HEK293 (cell line): Measurements from ENCODE around the gene CH25H.
A peak's percentile ranks its signal among the peaks of the same experiment; 100 is the strongest.

ENCODE experiments used
- CTCF ChIA-PET: fragments of 350-600 bp; formaldehyde crosslinking; extraction: SDS; loops from one replicate; lab custom pipeline; 2021; ENCODE audit warnings: antibody characterized with exemption; lab: Yijun Ruan, JAX
- POLR2A ChIA-PET: fragments of 300-600 bp; formaldehyde crosslinking; extraction: SDS; loops from one replicate; lab custom pipeline; 2020; ENCODE audit warnings: antibody characterized with exemption, inconsistent platforms; lab: Yijun Ruan, JAX
- H3K27ac ChIP-seq: fragments of 200-500 bp; sonication (Bioruptor generic); 2 replicates; pipeline ENCODE4 v1.5.1; 2014; ENCODE audit warnings: low read depth, low read length, control low read depth, inconsistent platforms; ENCODE audit errors: extremely low read depth
- H3K36me3 ChIP-seq, 2 experiments: fragments of 200-500 bp in 1 of 2; sonication (Bioruptor generic) in 1 of 2; 1 replicate in 1 of 2; 2 replicates in 1 of 2; pipeline ENCODE4 v1.5.1; 2014 to 2017; ENCODE audit warnings: inconsistent platforms in 2 of 2, low read length in 2 of 2; ENCODE audit not compliant: control insufficient read depth in 2 of 2, insufficient read depth in 1 of 2
- H3K4me1 ChIP-seq: fragments of 200-500 bp; sonication (Bioruptor generic); 2 replicates; pipeline ENCODE4 v1.5.1; 2014; ENCODE audit warnings: mild to moderate bottlenecking, low read length, inconsistent platforms; ENCODE audit not compliant: control insufficient read depth, insufficient read depth
- H3K4me3 ChIP-seq: 2 replicates; pipeline ENCODE4 v1.5.1; 2011; ENCODE audit warnings: low read depth, mild to moderate bottlenecking, control low read depth, low read length, moderate library complexity
- H3K9me3 ChIP-seq: fragments of 200-500 bp; sonication (Bioruptor generic); 2 replicates; pipeline ENCODE4 v1.5.1; 2014; ENCODE audit warnings: low read depth, low read length, inconsistent platforms; ENCODE audit not compliant: control insufficient read depth, insufficient read depth
- BCL11A ChIP-seq: fragments of 450-650 bp; formaldehyde crosslinking; IDR thresholded peaks from 2 replicates; pipeline ENCODE4 v1.5.1; 2016; ENCODE audit warnings: low read depth, missing biosample characterization, missing genetic modification characterization
- FEZF1 ChIP-seq: fragments of 450-650 bp; formaldehyde crosslinking; IDR thresholded peaks from 2 replicates; pipeline ENCODE4 v1.5.1; 2016; ENCODE audit warnings: missing biosample characterization, missing genetic modification characterization
- KLF7 ChIP-seq: fragments of 450-650 bp; formaldehyde crosslinking; IDR thresholded peaks from 2 replicates; pipeline ENCODE4 v1.5.1; 2016; ENCODE audit warnings: missing biosample characterization, missing genetic modification characterization, borderline replicate concordance
- PRDM1 ChIP-seq: fragments of 450-650 bp; formaldehyde crosslinking; IDR thresholded peaks from 2 replicates; pipeline ENCODE4; 2016; ENCODE audit warnings: missing biosample characterization, missing genetic modification characterization
- REPIN1 ChIP-seq: fragments of 450-650 bp; formaldehyde crosslinking; IDR thresholded peaks from 2 replicates; pipeline ENCODE4 v1.5.1; 2017; ENCODE audit warnings: missing biosample characterization, missing genetic modification characterization, low read depth
- ZBTB17 ChIP-seq: fragments of 450-650 bp; formaldehyde crosslinking; IDR thresholded peaks from 2 replicates; pipeline ENCODE4 v1.5.1; 2016; ENCODE audit warnings: missing biosample characterization, missing genetic modification characterization
- ZFP3 ChIP-seq: fragments of 450-650 bp; formaldehyde crosslinking; IDR thresholded peaks from 2 replicates; pipeline ENCODE4 v1.5.1; 2016; ENCODE audit warnings: low read depth, missing biosample characterization, missing genetic modification characterization
- ZFP69B ChIP-seq: fragments of 450-650 bp; formaldehyde crosslinking; IDR thresholded peaks from 2 replicates; pipeline ENCODE4 v1.5.1; 2016; ENCODE audit warnings: missing biosample characterization, missing genetic modification characterization
- ZIC2 ChIP-seq: fragments of 450-650 bp; formaldehyde crosslinking; IDR thresholded peaks from 2 replicates; pipeline ENCODE4 v1.5.1; 2016; ENCODE audit warnings: missing biosample characterization, missing genetic modification characterization
- ZNF121 ChIP-seq: fragments of 450-650 bp; formaldehyde crosslinking; IDR thresholded peaks from 2 replicates; pipeline ENCODE4 v1.5.1; 2016; ENCODE audit warnings: missing biosample characterization, missing genetic modification characterization
- ZNF140 ChIP-seq: fragments of 450-650 bp; formaldehyde crosslinking; IDR thresholded peaks from 2 replicates; pipeline ENCODE4 v1.5.1; 2016; ENCODE audit warnings: missing biosample characterization, missing genetic modification characterization
- ZNF221 ChIP-seq: fragments of 450-650 bp; formaldehyde crosslinking; IDR thresholded peaks from 2 replicates; pipeline ENCODE4 v1.5.1; 2017; ENCODE audit warnings: missing biosample characterization, missing genetic modification characterization, borderline replicate concordance
- ZNF248 ChIP-seq: fragments of 450-650 bp; formaldehyde crosslinking; IDR thresholded peaks from 2 replicates; pipeline ENCODE4 v1.5.1; 2017; ENCODE audit warnings: missing biosample characterization, missing genetic modification characterization
- ZNF394 ChIP-seq: fragments of 450-650 bp; formaldehyde crosslinking; IDR thresholded peaks from 2 replicates; pipeline ENCODE4 v1.5.1; 2016; ENCODE audit warnings: missing biosample characterization, missing genetic modification characterization, mild to moderate bottlenecking, moderate library complexity, borderline replicate concordance
- ZNF433 ChIP-seq: fragments of 450-650 bp; formaldehyde crosslinking; IDR thresholded peaks from 2 replicates; pipeline ENCODE4 v1.5.1; 2016; ENCODE audit warnings: missing biosample characterization, missing genetic modification characterization, low read depth
- ZNF521 ChIP-seq: fragments of 450-650 bp; formaldehyde crosslinking; IDR thresholded peaks from 2 replicates; pipeline ENCODE4 v1.5.1; 2017; ENCODE audit warnings: missing biosample characterization, mild to moderate bottlenecking, missing genetic modification characterization
- ZNF571 ChIP-seq: fragments of 450-650 bp; formaldehyde crosslinking; IDR thresholded peaks from 2 replicates; pipeline ENCODE4 v1.5.0; 2017; ENCODE audit warnings: missing biosample characterization, missing genetic modification characterization
- ZNF654 ChIP-seq: fragments of 450-650 bp; formaldehyde crosslinking; IDR thresholded peaks from 2 replicates; pipeline ENCODE4 v1.5.1; 2016; ENCODE audit warnings: low read depth, missing biosample characterization, missing genetic modification characterization
- ZNF776 ChIP-seq: fragments of 450-650 bp; formaldehyde crosslinking; IDR thresholded peaks from 2 replicates; pipeline ENCODE4 v1.5.0; 2017; ENCODE audit warnings: missing biosample characterization, missing genetic modification characterization, borderline replicate concordance
- ZNF843 ChIP-seq: fragments of 450-650 bp; formaldehyde crosslinking; IDR thresholded peaks from 2 replicates; pipeline ENCODE4 v1.5.1; 2016; ENCODE audit warnings: missing biosample characterization, missing genetic modification characterization
- ZSCAN30 ChIP-seq: fragments of 450-650 bp; IDR thresholded peaks from 2 replicates; pipeline ENCODE4 v1.5.1; 2018; ENCODE audit warnings: missing biosample characterization, mild to moderate bottlenecking, missing genetic modification characterization, moderate library complexity
- TF ChIP-seq, protein P1 (sequence below): fragments of 450-650 bp; formaldehyde crosslinking; optimal IDR thresholded peaks from 2 replicates; pipeline ENCODE3; 2016; ENCODE audit warnings: missing biosample characterization, mild to moderate bottlenecking, missing genetic modification characterization

Gene CH25H

DNA sequence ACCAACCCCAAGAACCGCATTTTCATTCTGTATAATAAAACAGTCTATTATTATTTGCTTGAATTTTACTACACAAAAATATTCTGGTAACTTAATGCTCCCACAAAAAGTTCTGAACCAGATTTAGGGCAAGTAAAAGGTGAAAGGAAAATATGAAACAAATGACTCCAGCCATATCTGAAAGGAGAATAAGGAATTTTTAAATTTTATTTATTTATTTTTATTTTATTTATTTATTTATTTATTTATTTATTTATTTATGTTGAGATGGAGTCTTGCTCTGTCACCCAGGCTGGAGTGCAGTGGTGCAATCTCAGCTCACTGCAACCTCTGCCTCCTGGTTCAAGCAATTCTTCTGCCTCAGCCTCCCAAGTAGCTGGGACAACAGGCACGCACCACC, 40.5 kb upstream of the CH25H start (continued):
- 0 out of 2 replicates have a peak, but pooled peaks have one; percentile 12 for TF ChIP-seq ZNF433
- peak; percentile 9; the same call in 1 of the 2 replicates for TF ChIP-seq ZNF654 (tag by site-specific recombination)
- peak; percentile 51; the same call in 1 of the 2 replicates for TF ChIP-seq ZNF394 (tag by site-specific recombination)

DNA sequence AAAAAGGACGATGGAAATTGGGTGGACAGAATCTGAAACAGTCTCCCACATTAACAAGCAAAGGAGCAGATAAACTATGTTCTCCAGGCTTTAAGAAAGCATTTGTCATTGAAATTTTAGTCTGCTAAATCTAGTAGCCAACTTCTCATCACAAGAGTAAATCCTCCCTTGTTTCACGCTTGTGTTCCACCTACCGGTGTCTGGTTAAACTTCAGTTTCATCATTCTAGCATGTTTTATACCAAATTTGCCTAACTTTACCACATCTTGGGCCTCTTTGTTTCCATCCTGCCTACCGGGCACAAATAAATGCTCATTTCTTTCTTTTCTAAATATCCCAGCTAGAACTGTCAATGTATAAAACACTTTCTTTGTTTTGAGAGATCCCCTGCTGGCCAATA, 38.7 kb upstream of the CH25H start:
- no peaks in the 10 kb centered on the region; a peak in 1 of 3 replicates for H3K36me3 ChIP-seq
- POLR2A ChIA-PET, result no interaction called here
- TF ChIP-seq ZNF843 (tag by site-specific recombination), result no peak
- TF ChIP-seq, protein P1, sequence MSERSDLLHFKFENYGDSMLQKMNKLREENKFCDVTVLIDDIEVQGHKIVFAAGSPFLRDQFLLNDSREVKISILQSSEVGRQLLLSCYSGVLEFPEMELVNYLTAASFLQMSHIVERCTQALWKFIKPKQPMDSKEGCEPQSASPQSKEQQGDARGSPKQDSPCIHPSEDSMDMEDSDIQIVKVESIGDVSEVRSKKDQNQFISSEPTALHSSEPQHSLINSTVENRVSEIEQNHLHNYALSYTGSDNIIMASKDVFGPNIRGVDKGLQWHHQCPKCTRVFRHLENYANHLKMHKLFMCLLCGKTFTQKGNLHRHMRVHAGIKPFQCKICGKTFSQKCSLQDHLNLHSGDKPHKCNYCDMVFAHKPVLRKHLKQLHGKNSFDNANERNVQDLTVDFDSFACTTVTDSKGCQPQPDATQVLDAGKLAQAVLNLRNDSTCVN, result no peak
- no peak for TF ChIP-seq ZSCAN30 (tag by site-specific recombination)
- TF ChIP-seq, all 188 proteins: peak for 0
- H3K27ac ChIP-seq, result no peak overlapping the region
- H3K4me3 ChIP-seq, result no peak overlapping the region
- no peaks in the 10 kb centered on the region for H3K9me3 ChIP-seq
- CTCF ChIA-PET, result interaction anchor here (0.7 to 1.2 kb wide), 3 partner anchors 27 to 346 kb away, joined by 3 read pairs; no protein-coding TSS in a partner anchor
- no peaks in the 10 kb centered on the region for H3K4me1 ChIP-seq

DNA sequence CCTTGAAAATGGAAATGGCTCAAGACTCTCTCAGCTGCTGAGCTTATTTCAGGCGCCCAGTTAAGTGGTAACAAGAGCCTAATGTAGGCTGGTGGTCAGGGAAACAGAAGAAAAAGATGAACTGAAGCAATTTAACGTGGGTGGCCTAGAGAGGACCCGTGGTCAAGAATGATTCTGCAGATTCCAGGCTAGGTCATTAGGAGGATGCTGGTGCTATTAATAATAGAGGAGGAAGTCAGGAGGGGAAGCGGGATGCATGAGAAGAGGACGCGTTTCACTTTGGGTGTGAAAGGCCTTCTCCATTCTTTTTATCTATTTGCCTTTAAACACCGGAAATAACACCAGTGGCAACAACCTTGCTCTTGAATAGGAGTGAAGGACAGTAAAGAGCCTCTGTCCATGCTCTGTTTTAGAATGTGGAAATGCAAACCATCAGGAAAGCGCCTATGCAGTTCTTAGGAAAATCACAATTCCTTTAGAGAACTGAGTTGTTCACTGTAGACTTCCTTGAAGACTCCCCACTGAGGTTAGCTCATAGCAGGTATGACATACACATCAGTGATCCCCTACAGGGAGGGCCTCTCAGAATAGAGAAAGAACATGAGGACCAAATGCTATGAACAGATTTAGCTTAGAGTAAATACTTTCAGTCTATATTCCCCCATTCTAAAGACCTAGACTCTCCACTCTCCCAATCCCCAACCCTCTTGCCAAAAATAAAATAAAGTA, 35.9 kb upstream of the CH25H start:
- ChIA-PET POLR2A (no interaction called here), CTCF (interaction anchor here (0.7 to 1.7 kb wide), 5 partner anchors 26 to 308 kb away, joined by 4 to 7 read pairs (median 4); no protein-coding TSS in a partner anchor)
- H3K9me3 ChIP-seq, result no peaks in the 10 kb centered on the region
- H3K4me3 ChIP-seq, result no peak overlapping the region
- H3K36me3 ChIP-seq, result peaks cover 0 to 10% of the 10 kb centered on the region in 2 experiments; a peak in 2 of 3 replicates
- TF ChIP-seq PRDM1 (tag by site-specific recombination) (no peak), ZNF140 (no peak), ZNF248 (tag by site-specific recombination) (no peak), KLF7 (tag by site-specific recombination) (no peak), BCL11A (tag by site-specific recombination) (no peak), ZNF121 (no peak), ZFP69B (no peak), ZNF221 (tag by site-specific recombination) (no peak), REPIN1 (tag by site-specific recombination) (no peak), ZNF776 (tag by site-specific recombination) (no peak), ZNF571 (tag by site-specific recombination) (no peak), ZNF521 (no peak)
- H3K4me1 ChIP-seq, result no peaks in the 10 kb centered on the region
- H3K27ac ChIP-seq, result no peak overlapping the region

DNA sequence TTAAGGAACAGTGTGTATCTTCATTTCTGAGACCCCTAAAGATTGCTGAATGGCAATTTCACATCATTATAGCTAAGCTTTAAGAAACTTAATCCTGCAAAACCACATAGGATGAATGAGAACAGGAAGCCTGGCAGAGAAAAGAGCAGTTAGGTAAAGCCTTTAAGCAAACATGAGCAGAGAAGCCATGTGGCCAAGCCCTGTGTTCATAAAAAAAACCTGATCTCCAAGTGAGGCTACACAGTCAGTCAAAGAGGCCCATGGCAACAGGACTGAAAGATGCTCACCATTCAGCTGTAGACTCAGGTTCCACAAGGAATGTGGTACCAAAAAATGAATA, 35.2 kb upstream of the CH25H start:
- TF ChIP-seq ZFP3 (tag by site-specific recombination) (no peak), ZBTB17 (tag by site-specific recombination) (0 out of 2 replicates have a peak, but pooled peaks have one; percentile 7), ZIC2 (no peak), FEZF1 (tag by site-specific recombination) (peak; percentile 92)
- POLR2A ChIA-PET, result no interaction called here

More for the DNA sequence above, 35.2 kb upstream of the CH25H start:
- Histone ChIP-seq H3K36me3 (peaks cover 0 to 10% of the 10 kb centered on the region in 2 experiments; a peak in 2 of 3 replicates), H3K4me1 (no peaks in the 10 kb centered on the region), H3K9me3 (no peaks in the 10 kb centered on the region), H3K4me3 (no peak overlapping the region), H3K27ac (no peak overlapping the region)
- CTCF ChIA-PET, result interaction anchor here (0.5 to 1.7 kb wide), 4 partner anchors 25 to 1448 kb away, joined by 3 to 7 read pairs (median 4); no protein-coding TSS in a partner anchor
